HFF-Myc (cell line): Measurements from ENCODE around the gene AADAT.
"Not testable (repeated sequence)": the region's sequence is repeated elsewhere in the genome, so short reads cannot be mapped to it uniquely, and the experiment has no call there.

ENCODE experiments used
- DNase-seq: peaks from one replicate; pipeline ENCODE4 v3.0.0-alpha.2; 2011; ENCODE audit warnings: low read depth; ENCODE audit errors: extremely low read depth
- H3K4me3 ChIP-seq: replicated peaks from 2 replicates; pipeline ENCODE4 v1.5.1; 2011; ENCODE audit warnings: low read depth, mild to moderate bottlenecking, control low read depth, low read length
- CTCF ChIP-seq: IDR thresholded peaks from 2 replicates; pipeline ENCODE4 v1.5.1; 2012; ENCODE audit warnings: mild to moderate bottlenecking, low read depth, low read length, control low read depth; ENCODE audit errors: missing control alignments

Gene AADAT

GRCh38 chr4:170049766-170050165 is 40.0 kb downstream of the AADAT start:
- H3K4me3 ChIP-seq: no peak overlapping the region
- no peak for DNase-seq
- TF ChIP-seq CTCF: no peak

- no peak overlapping the region for H3K4me3 ChIP-seq
- peak; percentile 63 for TF ChIP-seq CTCF
- peak; percentile 29 for DNase-seq
These were observed 41.9 kb downstream of the AADAT start for GRCh38 chr4:170047771-170048354.

- DNase-seq, H3K4me3 ChIP-seq: not testable (repeated sequence)
These were observed 43.6 kb downstream of the AADAT start for GRCh38 chr4:170046156-170046555.

DNA sequence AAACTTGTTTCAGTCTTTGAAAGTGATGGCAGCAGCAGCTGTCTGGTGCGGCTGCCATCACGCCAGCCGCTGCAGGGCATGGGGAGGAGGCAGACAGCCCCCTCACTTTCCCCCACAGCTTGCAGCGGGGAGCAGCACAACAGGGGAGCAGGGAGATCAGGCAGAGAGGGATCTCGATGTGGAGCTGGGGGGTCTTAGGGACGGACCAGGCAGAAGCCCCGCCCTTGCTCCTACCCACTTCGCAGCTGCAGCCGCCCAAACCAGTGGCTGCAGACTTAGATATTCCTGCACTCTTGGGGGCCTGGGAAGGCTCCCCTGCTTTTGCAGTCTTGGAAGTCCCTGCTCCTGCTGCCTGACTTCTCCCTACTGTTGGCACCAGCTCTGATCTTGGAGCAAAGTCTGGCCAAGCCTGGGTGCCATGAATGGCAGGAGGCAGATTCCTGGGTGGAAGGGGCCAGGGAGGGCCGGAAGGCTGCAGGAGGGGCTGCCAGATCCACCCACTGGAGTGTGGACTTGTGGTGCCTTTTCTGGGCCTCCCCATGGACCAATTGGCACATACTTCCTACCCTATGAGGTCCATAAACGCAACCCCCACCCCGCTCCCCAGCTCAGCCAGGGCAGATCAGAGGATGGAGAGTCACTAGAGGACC is 49.6 kb downstream of the AADAT start:
- DNase-seq: no peak
- no peak overlapping the region for H3K4me3 ChIP-seq
- TF ChIP-seq CTCF: no peak

GRCh38 chr4:170038769-170039168 is 51.0 kb downstream of the AADAT start:
- H3K4me3 ChIP-seq: no peak overlapping the region
- no peak for DNase-seq
- no peak for TF ChIP-seq CTCF

- no peak for TF ChIP-seq CTCF
- DNase-seq: no peak
- H3K4me3 ChIP-seq: no peak overlapping the region
These were observed 51.5 kb downstream of the AADAT start for GRCh38 chr4:170038232-170038631.

GRCh38 chr4:170037481-170037880 is 52.3 kb downstream of the AADAT start:
- no peak overlapping the region for H3K4me3 ChIP-seq
- TF ChIP-seq CTCF: no peak
- no peak for DNase-seq
